ENCODE results near the gene TLR1.
"Not testable (repeated sequence)": the region's sequence is repeated elsewhere in the genome, so short reads cannot be mapped to it uniquely, and the experiment has no call there.

The TLR1 gene

GRCh38 chr4:38780833-38781484 is 23.6 kb downstream of the TLR1 start:
- Histone ChIP-seq H3K4me1 (ENCODE audit: control extremely low read depth in 1 of 4, control insufficient read depth in 4 of 4, insufficient read depth in 4 of 4, low read length in 3 of 4) (peaks cover 0 to 20% (median 6%) of the 10 kb centered on the region in 4 experiments), H3K27ac (ENCODE audit: insufficient read depth in 1 of 2, low read depth in 1 of 2, low read length in 2 of 2, poor library complexity in 1 of 2, severe bottlenecking in 2 of 2) (peak overlapping the region in 1 of 2 experiments; percentile 4), H3K36me3 (ENCODE audit: control insufficient read depth in 4 of 4, insufficient read depth in 4 of 4, low read length in 3 of 4) (no peaks in the 10 kb centered on the region), H3K27me3 (replicated peaks in 2 of 5; ENCODE audit: control insufficient read depth in 4 of 5, insufficient read depth in 5 of 5, low read length in 4 of 5) (no peaks in the 10 kb centered on the region), H3K9me3 (ENCODE audit: control extremely low read depth in 1 of 5, control insufficient read depth in 4 of 5, insufficient read depth in 2 of 5, low read depth in 1 of 5, low read length in 4 of 5) (peaks cover 0 to 3% (median 0%) of the 10 kb centered on the region in 5 experiments), H3K4me3 (ENCODE audit: control insufficient read depth in 1 of 7, extremely low read depth in 1 of 7, insufficient read depth in 4 of 7, low read depth in 2 of 7, low read length in 6 of 7) (no peak overlapping the region)
- POLR2A ChIA-PET, result no interaction called here
- 50% methylated on average over 2 of the region's 4 CpGs for WGBS (ENCODE audit: insufficient coverage)
- CTCF ChIA-PET, result interaction anchor here (0.6 to 7.9 kb wide), 11 partner anchors 10 to 717 kb away, joined by 3 to 220 read pairs (median 6); partner anchors contain the start of gene TLR1
- DNase-seq, result peak; percentile 39 to 62 (median 52)

DNA sequence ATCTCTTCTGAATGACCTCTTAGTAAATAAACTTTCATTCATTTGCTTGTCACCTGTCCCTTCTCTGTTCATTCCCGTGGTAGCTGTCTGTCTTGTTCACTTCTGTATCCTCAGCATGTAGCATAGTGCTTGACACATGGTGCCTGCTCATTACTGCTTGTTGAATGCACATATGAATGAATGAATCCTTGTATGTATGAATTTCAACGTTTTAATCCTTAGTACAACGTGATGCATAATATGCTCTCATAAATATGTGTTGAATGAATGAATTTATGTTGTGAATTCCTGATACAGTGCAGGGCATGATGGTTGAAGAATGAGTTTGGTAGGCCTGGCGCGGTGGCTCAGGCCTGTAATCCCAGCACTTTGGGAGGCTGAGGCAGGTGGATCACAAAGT is 24.8 kb downstream of the TLR1 start:
- Histone ChIP-seq H3K4me3 (ENCODE audit: control insufficient read depth in 1 of 7, extremely low read depth in 1 of 7, insufficient read depth in 4 of 7, low read depth in 2 of 7, low read length in 6 of 7) (no peak overlapping the region), H3K4me1 (ENCODE audit: control extremely low read depth in 1 of 4, control insufficient read depth in 4 of 4, insufficient read depth in 4 of 4, low read length in 3 of 4) (peaks cover 0 to 17% (median 6%) of the 10 kb centered on the region in 4 experiments), H3K9me3 (ENCODE audit: control extremely low read depth in 1 of 5, control insufficient read depth in 4 of 5, insufficient read depth in 2 of 5, low read depth in 1 of 5, low read length in 4 of 5) (peaks cover 0 to 3% (median under 1%) of the 10 kb centered on the region in 5 experiments), H3K27me3 (replicated peaks in 2 of 5; ENCODE audit: control insufficient read depth in 4 of 5, insufficient read depth in 5 of 5, low read length in 4 of 5) (no peaks in the 10 kb centered on the region), H3K27ac (ENCODE audit: insufficient read depth in 1 of 2, low read depth in 1 of 2, low read length in 2 of 2, poor library complexity in 1 of 2, severe bottlenecking in 2 of 2) (no peak overlapping the region), H3K36me3 (ENCODE audit: control insufficient read depth in 4 of 4, insufficient read depth in 4 of 4, low read length in 3 of 4) (no peaks in the 10 kb centered on the region)
- ChIA-PET POLR2A (no interaction called here), CTCF (interaction anchor here (0.8 to 7.9 kb wide), 6 partner anchors 9 to 86 kb away, joined by 3 to 220 read pairs (median 5); no protein-coding TSS in a partner anchor)
- WGBS (ENCODE audit: insufficient coverage), result 98% methylated on average over 4 of the region's 5 CpGs
- DNase-seq, result no peak

GRCh38 chr4:38777925-38778324 is 26.7 kb downstream of the TLR1 start:
- no CpG with 5 or more reads among the region's 2 CpGs for WGBS (ENCODE audit: insufficient coverage)
- CTCF ChIA-PET, result interaction anchor here (2.0 kb wide), 1 partner anchor 19 kb away, joined by 11 read pairs; no protein-coding TSS in a partner anchor

GRCh38 chr4:38775326-38775725 is 29.3 kb downstream of the TLR1 start:
- Histone ChIP-seq H3K27me3 (replicated peaks in 2 of 5; ENCODE audit: control insufficient read depth in 4 of 5, insufficient read depth in 5 of 5, low read length in 4 of 5) (no peaks in the 10 kb centered on the region), H3K4me1 (ENCODE audit: control extremely low read depth in 1 of 4, control insufficient read depth in 4 of 4, insufficient read depth in 4 of 4, low read length in 3 of 4) (no peaks in the 10 kb centered on the region), H3K9me3 (ENCODE audit: control extremely low read depth in 1 of 5, control insufficient read depth in 4 of 5, insufficient read depth in 2 of 5, low read depth in 1 of 5, low read length in 4 of 5) (peaks cover 0 to 7% (median 4%) of the 10 kb centered on the region in 5 experiments), H3K4me3 (ENCODE audit: control insufficient read depth in 1 of 7, extremely low read depth in 1 of 7, insufficient read depth in 4 of 7, low read depth in 2 of 7, low read length in 6 of 7) (no peak overlapping the region), H3K36me3 (ENCODE audit: control insufficient read depth in 4 of 4, insufficient read depth in 4 of 4, low read length in 3 of 4) (no peaks in the 10 kb centered on the region), H3K27ac (ENCODE audit: insufficient read depth in 1 of 2, low read depth in 1 of 2, low read length in 2 of 2, poor library complexity in 1 of 2, severe bottlenecking in 2 of 2) (no peak overlapping the region)
- 80% methylated on average over 1 of the region's 2 CpGs for WGBS (ENCODE audit: insufficient coverage)
- ChIA-PET POLR2A (no interaction called here), CTCF (interaction anchor here (1.2 to 1.6 kb wide), 3 partner anchors 11 to 86 kb away, joined by 3 to 4 read pairs (median 4); no protein-coding TSS in a partner anchor)
- no peak for DNase-seq

More at GRCh38 chr4:38777925-38778324, 26.7 kb downstream of the TLR1 start:
- DNase-seq; H3K27ac ChIP-seq (ENCODE audit: insufficient read depth in 1 of 2, low read depth in 1 of 2, low read length in 2 of 2, poor library complexity in 1 of 2, severe bottlenecking in 2 of 2); POLR2A ChIA-PET; H3K9me3 ChIP-seq (ENCODE audit: control extremely low read depth in 1 of 5, control insufficient read depth in 4 of 5, insufficient read depth in 2 of 5, low read depth in 1 of 5, low read length in 4 of 5); H3K36me3 ChIP-seq (ENCODE audit: control insufficient read depth in 4 of 4, insufficient read depth in 4 of 4, low read length in 3 of 4); H3K4me3 ChIP-seq (ENCODE audit: control insufficient read depth in 1 of 7, extremely low read depth in 1 of 7, insufficient read depth in 4 of 7, low read depth in 2 of 7, low read length in 6 of 7); H3K27me3 ChIP-seq (replicated peaks in 2 of 5; ENCODE audit: control insufficient read depth in 4 of 5, insufficient read depth in 5 of 5, low read length in 4 of 5): not testable (repeated sequence)
- H3K4me1 ChIP-seq (ENCODE audit: control extremely low read depth in 1 of 4, control insufficient read depth in 4 of 4, insufficient read depth in 4 of 4, low read length in 3 of 4), result peaks cover 0 to 17% (median 6%) of the 10 kb centered on the region in 4 experiments

DNA sequence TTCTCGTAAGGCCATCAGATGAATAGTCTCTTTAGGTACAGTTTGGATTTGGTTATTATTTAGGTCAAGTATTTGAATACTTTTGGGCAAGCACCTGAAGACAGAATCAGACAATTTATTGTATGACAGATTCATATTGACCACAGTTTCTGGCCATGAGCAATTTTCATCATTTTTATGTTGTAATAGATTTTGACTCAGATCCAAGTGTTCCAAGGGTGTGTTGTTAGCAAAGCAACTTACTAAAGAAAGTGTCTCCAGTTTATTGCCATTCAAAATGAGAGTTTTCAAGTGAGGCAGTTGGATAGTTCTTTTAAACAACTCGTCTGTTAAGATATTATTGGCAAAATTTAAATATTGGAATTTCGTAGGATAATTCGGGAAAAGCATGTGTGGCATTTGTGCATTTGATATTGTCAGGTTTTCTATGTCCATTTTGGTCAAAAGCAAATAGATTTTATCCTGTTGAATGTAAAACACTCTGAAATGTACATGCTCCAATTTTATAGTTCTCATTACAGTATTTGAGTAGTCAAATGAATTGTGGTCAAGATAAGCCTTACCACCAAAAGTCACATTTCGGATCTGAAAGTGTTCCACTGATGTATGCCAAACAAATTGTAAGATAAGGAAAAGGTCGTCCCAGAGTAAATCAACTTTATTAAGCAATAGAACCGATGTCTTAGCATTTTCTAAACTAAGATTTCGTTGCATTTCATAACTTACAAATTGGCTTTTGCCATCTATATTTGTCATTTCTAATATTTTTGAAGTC is 30.2 kb downstream of the TLR1 start:
- ChIA-PET CTCF (interaction anchor here (1.0 to 1.4 kb wide), 3 partner anchors 9 to 15 kb away, joined by 6 to 12 read pairs (median 7); partner anchors contain the start of gene TLR10), POLR2A (no interaction called here)
- no peak overlapping the region for H3K27ac ChIP-seq (ENCODE audit: insufficient read depth in 1 of 2, low read depth in 1 of 2, low read length in 2 of 2, poor library complexity in 1 of 2, severe bottlenecking in 2 of 2)
- DNase-seq, result no peak
- H3K9me3 ChIP-seq (ENCODE audit: control extremely low read depth in 1 of 5, control insufficient read depth in 4 of 5, insufficient read depth in 2 of 5, low read depth in 1 of 5, low read length in 4 of 5), result peaks cover 0 to 7% (median 4%) of the 10 kb centered on the region in 5 experiments
- H3K4me1 ChIP-seq (ENCODE audit: control extremely low read depth in 1 of 4, control insufficient read depth in 4 of 4, insufficient read depth in 4 of 4, low read length in 3 of 4), result peaks cover 0 to 3% (median 1%) of the 10 kb centered on the region in 4 experiments
- 97% methylated on average over 5 of the region's 8 CpGs for WGBS (ENCODE audit: insufficient coverage)
- H3K36me3 ChIP-seq (ENCODE audit: control insufficient read depth in 4 of 4, insufficient read depth in 4 of 4, low read length in 3 of 4), result no peaks in the 10 kb centered on the region
- no peak overlapping the region for H3K4me3 ChIP-seq (ENCODE audit: control insufficient read depth in 1 of 7, extremely low read depth in 1 of 7, insufficient read depth in 4 of 7, low read depth in 2 of 7, low read length in 6 of 7)
- no peaks in the 10 kb centered on the region for H3K27me3 ChIP-seq (replicated peaks in 2 of 5; ENCODE audit: control insufficient read depth in 4 of 5, insufficient read depth in 5 of 5, low read length in 4 of 5)

GRCh38 chr4:38770281-38770680 is 34.3 kb downstream of the TLR1 start:
- H3K4me1 ChIP-seq (ENCODE audit: control extremely low read depth in 1 of 4, control insufficient read depth in 4 of 4, insufficient read depth in 4 of 4, low read length in 3 of 4); DNase-seq; H3K9me3 ChIP-seq (ENCODE audit: control extremely low read depth in 1 of 5, control insufficient read depth in 4 of 5, insufficient read depth in 2 of 5, low read depth in 1 of 5, low read length in 4 of 5); H3K36me3 ChIP-seq (ENCODE audit: control insufficient read depth in 4 of 4, insufficient read depth in 4 of 4, low read length in 3 of 4); H3K27ac ChIP-seq (ENCODE audit: insufficient read depth in 1 of 2, low read depth in 1 of 2, low read length in 2 of 2, poor library complexity in 1 of 2, severe bottlenecking in 2 of 2); H3K27me3 ChIP-seq (replicated peaks in 2 of 5; ENCODE audit: control insufficient read depth in 4 of 5, insufficient read depth in 5 of 5, low read length in 4 of 5); H3K4me3 ChIP-seq (ENCODE audit: control insufficient read depth in 1 of 7, extremely low read depth in 1 of 7, insufficient read depth in 4 of 7, low read depth in 2 of 7, low read length in 6 of 7); POLR2A ChIA-PET: not testable (repeated sequence)
- CTCF ChIA-PET, result interaction anchor here (0.7 to 5.4 kb wide), 7 partner anchors 10 to 97 kb away, joined by 3 to 37 read pairs (median 4); partner anchors contain the start of genes FAM114A1 and TLR10
- WGBS (ENCODE audit: insufficient coverage), result 100% methylated on average over 1 of the region's 2 CpGs
